WTC11 (cell line): Measurements from ENCODE around the gene WDPCP. TPM values are rescaled to one million over a fixed set of nuclear protein-coding genes. Genes with fewer than 3 reads are reported as not detected.

ENCODE experiments used
- AFF4 ChIP-seq: sonication (generic); formaldehyde crosslinking; IDR thresholded peaks from 2 replicates; pipeline ENCODE4 v1.8.1; 2023; ENCODE audit warnings: mild to moderate bottlenecking, missing genetic modification reagents, borderline replicate concordance
- ARID4B ChIP-seq: sonication (generic); formaldehyde crosslinking; IDR thresholded peaks from 2 replicates; pipeline ENCODE4 v1.8.0; 2023; ENCODE audit warnings: missing genetic modification reagents, mild to moderate bottlenecking, borderline replicate concordance
- CREB1 ChIP-seq: sonication (generic); formaldehyde crosslinking; IDR thresholded peaks from 2 replicates; pipeline ENCODE4 v1.8.0; 2023; ENCODE audit warnings: mild to moderate bottlenecking, missing genetic modification reagents
- CREM ChIP-seq: sonication (generic); formaldehyde crosslinking; IDR thresholded peaks from 2 replicates; pipeline ENCODE4 v1.8.1; 2022; ENCODE audit warnings: mild to moderate bottlenecking, missing genetic modification reagents, moderate library complexity
- CTCF ChIP-seq: fragments of 200-600 bp; IDR thresholded peaks from 2 replicates; pipeline ENCODE4 v1.8.0; 2022; ENCODE audit warnings: antibody characterized with exemption
- E2F1 ChIP-seq: sonication (generic); formaldehyde crosslinking; IDR thresholded peaks from 2 replicates; pipeline ENCODE4 v1.8.0; 2022; ENCODE audit warnings: mild to moderate bottlenecking, missing genetic modification reagents
- E2F4 ChIP-seq: sonication (generic); formaldehyde crosslinking; IDR thresholded peaks from 2 replicates; pipeline ENCODE4 v1.8.1; 2022; ENCODE audit warnings: low read depth, mild to moderate bottlenecking, moderate library complexity, missing genetic modification reagents, borderline replicate concordance
- GTF2I ChIP-seq: fragments of 250-450 bp; sonication (Bioruptor Pico); conservative IDR thresholded peaks from 2 replicates; pipeline ENCODE4 v1.4.0; 2021; ENCODE audit warnings: mild to moderate bottlenecking
- HMGA2 ChIP-seq: fragments of 250-450 bp; sonication (Bioruptor Pico); IDR thresholded peaks from 2 replicates; pipeline ENCODE4 v1.4.0; 2021; ENCODE audit warnings: mild to moderate bottlenecking, moderate library complexity
- JUN ChIP-seq: sonication (generic); formaldehyde crosslinking; IDR thresholded peaks from 2 replicates; pipeline ENCODE4 v1.8.0; 2023; ENCODE audit warnings: mild to moderate bottlenecking, missing genetic modification reagents
- NFATC4 ChIP-seq: fragments of 250-450 bp; sonication (Bioruptor Pico); IDR thresholded peaks from 2 replicates; pipeline ENCODE4 v1.9.0; 2021; ENCODE audit warnings: mild to moderate bottlenecking
- TCF7 ChIP-seq: sonication (generic); formaldehyde crosslinking; IDR thresholded peaks from 2 replicates; pipeline ENCODE4 v1.8.0; 2022; ENCODE audit warnings: mild to moderate bottlenecking, low read depth, missing genetic modification reagents, moderate library complexity
- USF2 ChIP-seq: sonication (generic); formaldehyde crosslinking; IDR thresholded peaks from 2 replicates; pipeline ENCODE4 v1.8.1; 2023; ENCODE audit warnings: mild to moderate bottlenecking, missing genetic modification reagents, moderate library complexity
- ZNF281 ChIP-seq: sonication (generic); formaldehyde crosslinking; IDR thresholded peaks from 2 replicates; pipeline ENCODE4 v1.8.0; 2023; ENCODE audit warnings: mild to moderate bottlenecking, missing genetic modification reagents
- ZNF317 ChIP-seq: sonication (generic); formaldehyde crosslinking; IDR thresholded peaks from 2 replicates; pipeline ENCODE4 v1.8.1; 2023; ENCODE audit warnings: low read depth, mild to moderate bottlenecking, moderate library complexity, missing genetic modification reagents, borderline replicate concordance
- ZNF532 ChIP-seq: fragments of 250-450 bp; sonication (Bioruptor Pico); IDR thresholded peaks from 2 replicates; pipeline ENCODE4 v1.9.0; 2021; ENCODE audit warnings: mild to moderate bottlenecking, borderline replicate concordance
- total RNA-seq: library from RNA; stranded (reverse); gene quantifications from 3 replicates; pipeline ENCODE4 v1.2.3, GENCODE V29; 2021

Gene WDPCP
- total RNA-seq, 1 experiment from 2014 or later = 10.9 TPM

GRCh38 chr2:63588385-63589147 lies at the start of gene WDPCP, which contains the start of gene MDH1 (continued):
- TF ChIP-seq USF2 = 0 out of 2 replicates have a peak, but pooled peaks have one; percentile 6
- TF ChIP-seq GTF2I = no peak
- no peak for TF ChIP-seq CREB1 (CRISPR knock-in tag)
- TF ChIP-seq HMGA2 = no peak
- TF ChIP-seq TCF7 (CRISPR knock-in tag) = no peak
- TF ChIP-seq ZNF532 (CRISPR knock-in tag) = no peak
- no peak for TF ChIP-seq ZNF317 (CRISPR knock-in tag)
- TF ChIP-seq ARID4B (CRISPR knock-in tag) = no peak; the same call in 1 of the 2 replicates
- no peak for TF ChIP-seq NFATC4 (CRISPR knock-in tag)
- TF ChIP-seq CREM (CRISPR knock-in tag) = peak; percentile 61; the same call in 1 of the 2 replicates
- no peak for TF ChIP-seq E2F4 (CRISPR knock-in tag)
- peak; percentile 57; the same call in 1 of the 2 replicates for TF ChIP-seq JUN (CRISPR knock-in tag)
- no peak for TF ChIP-seq ZNF281 (CRISPR knock-in tag)
- TF ChIP-seq AFF4 (CRISPR knock-in tag) = no peak
- no peak for TF ChIP-seq E2F1 (CRISPR knock-in tag)
- TF ChIP-seq CTCF = no peak
